Stimulated activated naive CD8-positive, alpha-beta T cell treated with anti-CD3 and anti-CD28 coated beads, Interleukin-15, Interleukin-2, amounts not matched to agents 100 U/mL and 50 U/mL, for 24 hours (primary cell): ENCODE data around the gene C3.

Experiments
- ATAC-seq: fragments of 150-1000 bp; cut with Tn5 transposase; one replicate; pipeline ENCODE4 v1.10.0; 2021
- DNase-seq: peaks from one replicate; pipeline ENCODE4 v3.0.0; 2021

The C3 gene

DNA sequence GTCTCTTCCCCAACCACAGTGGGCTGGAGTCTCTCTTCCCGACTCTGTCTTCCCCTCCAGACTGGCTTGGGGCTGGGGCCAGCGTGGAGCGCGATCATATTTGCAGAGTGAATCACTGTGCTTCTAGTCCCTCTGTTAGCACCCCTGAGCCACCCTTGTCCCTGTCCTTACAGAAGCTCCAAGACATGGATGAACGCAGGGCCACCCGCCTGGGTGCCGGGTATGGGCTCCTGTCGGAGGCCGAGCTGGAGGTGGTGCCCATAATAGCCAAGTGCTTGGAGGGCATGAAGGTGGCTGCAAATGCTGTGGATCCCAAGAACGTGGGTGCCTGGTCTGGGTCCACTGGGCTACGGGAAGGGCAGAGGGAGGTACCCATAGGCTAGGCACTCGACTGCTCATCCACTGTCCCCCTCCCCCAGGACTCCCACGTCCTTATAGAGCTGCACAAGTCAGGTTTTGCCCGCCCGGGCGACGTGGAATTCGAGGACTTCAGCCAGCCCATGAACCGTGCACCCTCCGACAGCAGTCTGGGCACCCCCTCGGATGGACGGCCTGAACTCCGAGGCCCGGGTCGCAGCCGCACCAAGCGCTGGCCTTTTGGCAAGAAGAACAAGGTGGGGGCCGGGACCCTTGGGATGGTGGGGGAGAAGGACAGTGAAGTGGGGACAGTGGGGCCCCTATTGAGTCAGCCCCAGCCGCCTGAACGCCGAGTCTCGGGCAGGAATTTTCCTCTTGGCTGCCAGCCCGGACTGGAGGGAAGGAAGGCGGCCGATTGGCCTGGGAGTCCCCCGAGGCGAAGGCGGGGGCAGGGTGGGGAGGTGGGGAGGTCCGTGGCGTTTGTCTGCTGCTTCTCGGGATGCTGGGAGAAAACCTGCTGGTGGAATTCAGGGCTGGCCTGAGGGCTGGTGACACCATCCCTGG, 24.2 kb upstream of the C3 start:
- DNase-seq, result no peak
- ATAC-seq, result no peak

DNA sequence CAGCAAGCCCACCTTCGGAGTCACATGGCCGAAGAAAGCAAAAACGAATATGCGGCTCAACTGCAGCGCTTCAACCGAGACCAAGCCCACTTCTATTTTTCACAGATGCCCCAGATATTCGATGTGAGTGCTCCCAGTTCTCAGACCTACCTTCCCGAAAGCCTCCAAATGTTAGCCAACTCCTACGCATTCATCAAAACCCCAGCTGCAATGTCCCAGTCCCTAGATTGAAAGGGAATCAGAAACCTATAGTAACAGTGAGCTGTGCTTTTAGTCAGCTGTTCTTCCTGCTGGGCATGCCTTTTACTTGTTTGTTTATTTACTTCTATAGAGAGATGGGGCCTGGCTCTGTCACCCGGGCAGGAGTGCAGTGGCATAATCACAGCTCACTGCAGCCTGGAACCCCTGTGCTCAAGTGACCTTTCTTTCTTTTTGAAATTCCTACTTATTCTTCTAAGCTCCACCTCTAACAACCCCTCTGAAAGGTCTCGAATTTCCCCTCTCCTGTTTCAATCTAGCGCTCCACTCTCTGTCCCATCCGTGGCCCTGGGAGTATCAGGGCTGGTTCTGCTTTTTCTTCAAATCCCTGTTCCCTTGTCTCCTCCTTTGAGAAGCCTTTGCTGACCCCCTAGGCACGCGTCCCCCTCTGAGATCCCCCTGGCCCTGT, 23.4 kb upstream of the C3 start:
- DNase-seq (no peak), ATAC-seq (no peak)

DNA sequence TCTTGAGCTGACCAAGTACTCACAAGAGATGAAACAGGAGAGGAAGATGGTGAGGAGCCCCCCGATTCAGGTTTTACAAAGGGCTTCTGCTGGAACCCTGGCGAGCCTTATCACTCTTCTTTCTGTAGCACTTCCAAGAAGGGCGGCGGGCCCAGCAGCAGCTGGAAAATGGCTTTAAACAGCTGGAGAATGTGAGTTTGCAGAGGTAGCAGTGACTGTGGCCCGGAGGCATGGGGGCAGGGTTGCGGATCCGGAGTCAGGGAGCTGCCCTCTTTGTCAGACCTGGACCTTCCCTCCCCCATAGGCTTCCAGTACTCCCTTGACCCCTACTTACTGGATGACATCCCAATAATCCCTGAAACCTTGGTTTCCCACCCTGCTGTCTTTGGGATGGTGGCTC, 22.6 kb upstream of the C3 start:
- no peak for ATAC-seq
- DNase-seq, result no peak

DNA sequence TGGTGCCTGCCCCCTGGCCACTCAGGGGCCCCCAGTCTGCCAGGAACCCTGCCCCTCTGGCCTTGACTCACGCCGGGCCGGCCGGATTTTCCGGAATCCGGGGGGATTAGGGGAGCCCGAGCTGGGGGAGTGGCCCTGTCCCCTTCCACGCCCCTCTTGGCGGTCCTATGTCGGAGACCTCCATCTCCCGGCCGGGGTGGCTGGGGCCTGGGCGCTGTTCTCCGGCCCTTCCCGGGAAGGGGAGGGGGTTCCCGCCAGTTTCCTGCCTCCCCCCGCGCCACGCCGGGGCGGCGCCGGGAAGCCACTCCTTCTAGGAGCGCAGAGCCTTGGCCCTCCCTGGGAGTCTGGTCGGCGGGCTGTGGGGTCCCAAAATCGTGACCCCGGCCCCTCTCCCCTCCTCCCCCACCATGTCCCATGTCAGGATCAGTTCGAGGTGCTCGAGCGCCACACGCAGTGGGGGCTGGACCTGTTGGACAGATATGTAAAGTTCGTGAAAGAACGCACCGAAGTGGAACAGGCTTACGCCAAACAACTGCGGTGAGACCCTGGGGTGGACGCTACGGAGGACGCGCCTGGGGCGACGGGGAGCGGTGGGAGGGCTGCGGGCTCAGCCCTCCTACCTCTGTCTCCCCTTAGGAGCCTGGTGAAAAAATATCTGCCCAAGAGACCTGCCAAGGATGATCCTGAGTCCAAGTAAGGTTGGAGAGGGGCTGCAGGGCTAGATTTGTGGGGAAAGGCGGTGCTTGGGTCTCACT, 20.3 kb upstream of the C3 start:
- peak; percentile 47 for DNase-seq
- no peak for ATAC-seq

DNA sequence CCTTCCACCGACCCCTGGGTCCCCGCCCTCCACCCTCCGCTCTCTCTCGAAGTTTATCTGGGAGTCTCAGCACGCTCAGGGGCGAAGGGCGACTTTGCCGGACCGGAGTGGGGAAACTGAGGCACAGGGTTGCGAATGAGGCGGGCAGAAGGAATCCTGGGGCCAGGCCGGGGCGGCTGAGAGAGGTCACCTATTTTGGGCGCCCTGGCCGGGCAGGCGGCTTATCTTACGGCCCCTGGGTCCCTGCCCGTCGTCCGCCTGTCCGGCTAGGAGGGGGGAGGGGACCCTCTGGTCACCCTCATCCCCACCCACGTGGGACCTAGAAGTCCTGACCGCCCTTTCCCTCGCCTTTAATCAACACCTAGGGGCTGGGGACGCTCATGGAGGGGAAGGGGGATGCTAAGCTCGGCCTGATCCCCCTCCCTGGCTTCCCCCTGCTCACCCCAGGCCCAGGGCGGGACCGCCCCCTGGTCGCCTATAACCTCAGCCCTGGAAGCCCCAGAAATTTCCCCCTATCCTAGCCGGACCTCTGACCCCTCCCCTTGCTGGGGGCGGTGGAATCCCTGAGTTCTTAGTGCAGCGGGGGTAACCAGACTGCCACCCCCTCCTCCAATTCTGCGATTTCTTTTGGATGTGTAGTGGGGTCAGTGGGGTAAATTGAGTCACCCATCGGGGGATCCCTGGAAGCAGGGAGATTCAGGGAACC, 19.6 kb upstream of the C3 start:
- DNase-seq (peak; percentile 63), ATAC-seq (no peak)

DNA sequence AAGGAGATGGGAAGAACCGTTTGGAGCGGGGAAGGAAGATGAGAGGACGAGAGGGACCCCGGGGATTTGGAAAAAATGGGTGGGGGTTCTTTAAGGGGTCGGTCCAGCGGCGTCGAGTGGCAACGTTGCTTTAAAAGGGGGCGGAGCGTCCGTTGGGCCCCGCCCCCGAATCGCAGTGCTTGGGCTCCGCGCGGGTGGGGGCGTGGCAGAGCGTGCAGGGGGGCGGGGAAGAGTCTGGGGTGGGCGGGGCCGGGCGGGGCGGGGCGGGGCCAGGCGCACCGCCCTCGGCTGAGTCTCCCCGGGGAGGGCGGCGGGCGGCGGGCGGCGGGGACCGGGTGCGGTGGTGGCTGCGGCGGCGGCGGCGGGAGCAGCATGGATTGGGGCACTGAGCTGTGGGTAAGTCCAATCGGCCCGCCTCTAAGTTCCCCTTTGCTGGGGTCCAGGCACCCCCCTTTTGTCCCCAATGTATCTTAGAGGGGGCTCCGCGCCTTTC, 19.0 kb upstream of the C3 start, which contains the start of gene TRIP10:
Gene TRIP10, plus strand, starts transcription at position 291 of the 493 bp plus-strand sequence. Its CDS starts 82 bp downstream, at position 373.
- DNase-seq (peak; percentile 86), ATAC-seq (no peak)

DNA sequence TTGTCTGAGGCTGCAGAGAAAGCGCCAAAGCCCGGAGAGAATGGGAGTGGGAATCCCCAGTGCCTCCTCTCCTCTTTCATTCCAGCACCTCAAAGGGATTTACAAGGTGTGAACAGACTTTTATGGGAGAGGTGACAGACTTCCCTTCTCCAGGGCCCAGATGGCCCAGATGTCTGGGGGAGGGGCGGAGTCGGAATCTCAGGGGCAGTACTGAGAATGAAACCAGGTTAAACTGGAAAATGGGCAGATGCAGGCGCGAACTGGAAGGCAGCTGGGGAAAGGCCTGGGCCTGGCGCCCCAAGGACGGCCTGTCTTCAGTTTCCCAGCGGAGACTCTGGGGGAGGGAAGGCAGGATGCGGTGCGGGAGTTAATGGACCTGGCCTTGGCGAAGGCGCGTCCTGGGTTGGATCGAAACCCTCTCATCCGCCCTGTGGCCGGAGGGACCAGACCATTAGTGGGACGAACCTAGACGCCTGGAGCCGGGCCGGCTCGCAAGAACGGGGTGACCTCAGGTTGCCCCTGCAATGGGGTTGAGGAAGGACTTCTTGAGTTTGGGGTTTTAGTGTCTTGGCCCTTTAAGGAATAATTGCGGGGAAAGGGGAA, 18.4 kb upstream of the C3 start:
- ATAC-seq (no peak), DNase-seq (peak; percentile 39)

DNA sequence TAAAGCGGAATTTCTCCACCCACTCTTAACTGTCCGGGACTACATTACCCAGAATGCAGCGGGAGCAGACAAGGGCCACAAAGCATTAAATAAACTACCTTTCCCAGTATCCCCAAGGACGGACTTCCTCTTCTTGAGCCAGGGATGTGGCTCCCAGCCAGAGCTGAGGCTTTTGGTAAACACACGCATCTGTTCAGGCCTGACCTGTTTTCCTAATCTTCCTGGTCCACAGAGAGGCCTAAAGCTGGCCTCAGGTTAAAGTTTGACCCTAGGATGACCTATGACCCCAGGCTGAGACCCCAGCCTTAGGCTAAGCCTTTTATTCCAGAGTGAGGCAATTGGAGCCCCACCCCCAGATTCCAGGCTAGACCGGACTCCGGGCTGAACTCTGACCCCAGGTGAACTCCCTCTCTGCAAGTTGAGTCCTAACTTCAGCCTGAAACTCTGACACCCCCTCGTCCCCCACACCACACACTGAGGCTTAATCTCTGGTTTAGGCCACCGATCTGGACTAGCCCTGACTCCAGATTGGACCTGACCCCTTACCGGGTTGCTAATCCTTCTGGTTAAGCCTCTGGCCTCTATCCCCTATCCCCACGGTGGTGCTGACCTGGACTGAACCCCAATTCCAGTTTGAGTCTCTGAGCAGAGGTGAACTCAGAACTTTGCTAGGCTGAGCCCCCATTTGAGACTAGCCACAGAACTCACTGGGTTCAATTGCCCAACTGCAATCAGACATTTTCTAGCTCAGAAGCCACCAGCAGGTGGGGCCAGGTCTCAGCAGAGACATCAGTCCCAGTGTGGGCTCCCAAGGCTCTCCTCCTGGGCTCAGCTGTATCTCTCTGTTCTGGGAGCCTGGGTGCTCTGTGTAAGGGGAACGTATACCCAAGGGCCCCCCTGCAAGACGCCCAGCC, 17.7 kb upstream of the C3 start:
- peak; percentile 40 for ATAC-seq
- peak; percentile 83 for DNase-seq

DNA sequence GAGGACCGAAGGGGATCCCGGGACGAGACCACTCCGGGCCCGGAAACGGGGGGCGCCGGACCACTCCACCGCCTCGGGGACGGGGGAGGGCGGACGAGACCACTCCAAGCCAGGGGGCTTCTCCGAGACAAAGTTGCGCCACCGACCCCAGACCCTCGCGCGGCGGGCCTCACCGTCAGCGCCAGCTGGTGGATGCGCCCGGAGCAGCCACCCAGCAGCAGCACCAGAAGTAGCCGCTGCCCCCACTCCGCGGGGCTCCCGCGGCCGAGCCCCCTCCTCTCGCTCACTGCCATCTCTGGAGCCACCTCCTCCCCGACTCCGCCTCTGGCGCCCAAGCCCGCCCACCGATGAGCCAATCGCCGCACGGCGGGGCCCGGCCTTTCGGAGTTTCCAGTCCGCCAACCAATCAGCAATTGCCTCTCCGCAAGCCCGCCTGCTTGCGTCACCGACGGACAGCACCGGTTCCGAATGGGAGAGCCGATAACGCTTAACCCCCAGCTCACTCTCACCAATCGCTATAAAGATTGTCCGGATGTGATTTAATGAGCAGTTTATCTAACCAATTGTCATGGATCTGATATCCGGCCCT, 16.9 kb upstream of the C3 start, which contains the start of gene GPR108:
Gene GPR108, minus strand, starts transcription at position 297 of the 589 bp plus-strand sequence. Its CDS starts 4 bp downstream, at position 293.
- DNase-seq (peak; percentile 99), ATAC-seq (peak; percentile 78)

DNA sequence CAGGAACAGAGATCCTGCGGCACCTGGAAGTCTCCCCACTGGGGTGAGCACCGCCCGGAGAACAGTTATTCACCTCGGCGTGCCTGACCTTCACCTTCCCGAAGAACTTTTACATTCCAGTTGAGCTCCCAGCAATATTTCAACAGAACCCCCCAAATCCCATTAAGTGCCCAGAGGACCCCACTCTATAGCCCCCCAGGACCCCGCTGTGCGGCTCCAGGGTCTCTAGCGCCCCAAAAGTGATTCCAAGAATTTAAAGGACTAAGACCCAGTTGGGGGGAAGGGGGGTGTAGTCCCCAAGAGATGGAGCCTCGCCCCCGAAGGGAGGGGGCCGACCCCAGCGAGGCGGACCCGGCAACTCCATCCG, 16.4 kb upstream of the C3 start:
- DNase-seq (no peak), ATAC-seq (no peak)

DNA sequence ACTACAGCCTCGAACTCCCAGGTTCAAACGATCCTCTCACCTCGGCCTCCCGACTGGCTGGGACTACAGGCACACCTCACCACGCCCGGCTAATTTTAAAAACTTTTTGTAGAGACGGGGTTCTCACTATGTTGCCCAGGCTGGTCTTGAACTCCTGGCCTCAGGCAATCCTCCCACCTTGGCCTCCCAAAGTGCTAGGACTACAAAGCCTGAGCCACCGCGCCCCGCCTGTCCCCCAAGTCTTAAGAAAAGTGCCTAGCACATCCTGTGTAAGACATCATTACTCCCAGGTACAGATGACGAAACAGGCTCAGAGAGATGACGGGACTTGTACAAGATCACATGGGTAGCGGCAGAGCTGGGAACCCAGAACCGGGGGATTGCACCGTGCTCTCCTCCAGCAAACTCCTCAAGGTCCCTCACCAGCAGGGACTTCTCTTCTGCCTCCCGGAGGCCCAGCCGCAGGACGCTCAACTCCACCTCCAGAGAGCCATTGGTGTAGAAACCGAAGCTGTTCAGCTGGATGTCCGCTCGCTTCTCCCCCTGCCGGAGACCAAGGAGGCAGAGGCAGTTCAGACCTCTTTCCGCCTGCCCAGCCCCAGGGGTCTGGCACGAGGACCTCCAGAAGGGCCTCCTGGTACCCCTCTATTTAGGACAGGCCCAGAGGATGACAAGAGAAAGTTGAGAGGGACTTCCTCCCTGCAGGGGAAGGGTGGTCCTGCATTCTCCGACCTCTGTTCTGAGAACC, 15.9 kb upstream of the C3 start:
- peak; percentile 74 for DNase-seq
- peak; percentile 14 for ATAC-seq

DNA sequence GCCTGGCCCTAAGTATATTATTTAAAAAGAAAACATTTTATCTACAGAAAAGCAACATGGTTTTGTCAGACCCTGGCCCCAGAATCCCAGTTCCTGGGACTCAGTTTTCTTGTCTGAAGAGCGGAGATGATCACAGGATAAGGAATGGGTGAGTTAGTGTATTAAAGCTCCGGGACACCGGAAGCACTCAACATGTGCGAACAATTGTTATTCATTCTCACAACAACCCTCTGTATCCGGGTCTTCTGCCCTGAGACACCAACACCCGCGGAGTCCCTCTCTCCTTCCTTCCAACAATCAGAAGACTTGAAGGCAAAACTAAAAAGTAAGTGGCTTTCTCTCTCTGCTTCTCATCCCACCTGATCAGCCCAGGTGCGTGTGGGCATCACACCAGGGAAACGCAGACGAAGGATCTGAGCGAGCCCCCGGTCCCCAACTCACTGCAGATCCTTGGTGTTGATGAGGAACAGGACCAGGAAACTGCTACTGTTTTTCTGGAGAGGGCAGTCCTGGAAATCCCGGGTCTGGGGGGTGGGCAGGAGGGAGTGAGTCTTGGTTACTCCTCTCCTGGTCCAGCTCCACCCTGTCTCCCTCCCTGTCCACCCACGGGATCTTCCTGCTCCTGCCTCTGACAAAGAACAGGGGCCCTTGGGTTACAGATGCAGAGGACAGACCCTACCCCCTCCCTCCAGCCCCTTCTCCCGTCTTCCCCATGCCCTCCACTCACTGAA, 14.9 kb upstream of the C3 start:
- no peak for ATAC-seq
- no peak for DNase-seq

DNA sequence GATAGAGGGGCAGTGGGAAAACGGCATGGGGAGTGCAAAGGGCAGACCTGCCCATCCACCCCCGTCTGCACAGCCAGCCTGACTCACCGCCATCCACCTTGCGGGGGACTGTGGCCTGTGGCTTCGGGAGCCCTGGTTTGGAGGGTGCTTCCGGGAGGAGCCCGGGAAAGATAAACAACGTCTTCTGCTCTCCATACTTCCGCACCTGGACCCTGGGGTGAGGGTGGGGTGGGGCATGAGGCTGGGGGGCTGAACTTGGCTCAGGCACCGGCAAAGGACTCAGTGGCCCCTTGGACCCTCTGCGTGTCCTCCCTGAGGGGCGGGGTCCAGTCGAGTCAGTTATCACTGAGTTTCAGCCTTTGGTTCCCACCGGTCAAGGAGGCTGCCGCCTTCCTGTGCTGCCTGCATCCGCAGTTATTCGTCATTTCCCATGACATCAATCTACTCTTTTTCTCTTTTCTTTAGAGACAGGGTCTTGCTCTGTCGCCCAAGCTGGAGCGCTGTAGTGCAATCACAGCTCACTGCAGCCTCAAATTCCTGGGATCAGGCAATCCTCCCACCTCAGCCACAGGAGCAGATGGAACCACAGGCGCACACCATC, 13.7 kb upstream of the C3 start:
- ATAC-seq (no peak), DNase-seq (no peak)

DNA sequence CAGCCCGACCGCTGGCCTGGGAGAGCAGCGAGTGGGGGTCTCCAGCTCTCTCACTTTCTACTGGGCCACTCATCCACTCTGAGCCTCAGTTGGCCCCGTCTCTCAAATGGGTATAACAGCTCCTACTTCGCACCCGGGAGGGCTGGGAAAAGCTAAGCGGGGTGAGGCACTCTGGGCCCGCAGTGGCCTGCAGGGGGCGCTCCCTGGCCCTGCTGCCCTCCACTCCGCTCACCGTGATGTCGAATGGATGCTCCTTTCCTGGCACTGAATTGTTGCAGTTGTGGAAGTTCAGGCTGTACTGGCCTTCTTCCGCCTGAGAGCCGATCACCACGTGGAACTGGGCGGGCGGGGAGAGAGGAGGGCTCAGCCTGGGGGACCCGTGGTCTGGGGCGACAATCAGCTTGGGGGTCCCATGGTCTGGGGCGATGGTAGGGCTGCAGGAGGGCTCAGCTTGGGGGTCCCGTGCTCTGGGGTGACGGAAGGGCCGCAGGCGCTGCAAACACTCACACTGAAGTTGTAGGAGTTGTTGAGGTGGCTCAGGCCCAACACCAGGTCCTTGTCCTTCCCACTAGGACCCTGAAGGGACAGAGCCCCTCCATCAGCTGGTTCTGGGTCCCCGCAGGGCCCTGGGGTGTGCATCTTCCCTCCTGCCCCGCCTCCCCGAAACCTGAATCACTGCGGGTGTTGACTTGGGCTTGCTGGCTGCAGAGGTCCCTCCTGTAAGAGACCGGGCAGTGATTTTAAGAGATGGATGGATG, 13.1 kb upstream of the C3 start:
- ATAC-seq (no peak), DNase-seq (no peak)

DNA sequence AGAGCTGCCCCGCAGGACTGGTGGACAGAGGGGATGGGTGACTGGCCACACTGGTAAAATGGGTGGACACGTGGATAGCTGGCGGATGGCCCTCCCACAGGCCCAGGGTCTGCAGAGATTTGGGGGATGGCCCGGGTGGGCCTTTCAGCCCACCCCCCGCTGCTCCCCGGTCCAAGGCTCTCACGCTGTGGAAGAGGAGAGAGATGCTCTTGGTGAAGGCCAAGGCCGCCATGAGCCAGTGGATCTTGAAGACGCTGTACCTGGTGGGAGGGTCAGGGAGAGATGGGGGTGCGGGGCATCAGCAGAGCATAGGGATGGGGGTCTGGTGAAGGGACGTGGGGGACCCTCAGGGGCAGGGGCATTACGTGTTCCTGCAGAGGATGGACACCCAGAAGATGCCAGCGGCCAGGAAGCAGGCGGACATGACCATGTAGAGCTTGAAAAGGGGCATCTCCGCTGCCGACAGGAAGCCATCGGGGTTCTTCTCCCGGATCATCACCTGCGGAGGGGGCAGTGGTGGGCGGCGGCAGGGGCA, 12.4 kb upstream of the C3 start:
- no peak for ATAC-seq
- DNase-seq, result no peak

DNA sequence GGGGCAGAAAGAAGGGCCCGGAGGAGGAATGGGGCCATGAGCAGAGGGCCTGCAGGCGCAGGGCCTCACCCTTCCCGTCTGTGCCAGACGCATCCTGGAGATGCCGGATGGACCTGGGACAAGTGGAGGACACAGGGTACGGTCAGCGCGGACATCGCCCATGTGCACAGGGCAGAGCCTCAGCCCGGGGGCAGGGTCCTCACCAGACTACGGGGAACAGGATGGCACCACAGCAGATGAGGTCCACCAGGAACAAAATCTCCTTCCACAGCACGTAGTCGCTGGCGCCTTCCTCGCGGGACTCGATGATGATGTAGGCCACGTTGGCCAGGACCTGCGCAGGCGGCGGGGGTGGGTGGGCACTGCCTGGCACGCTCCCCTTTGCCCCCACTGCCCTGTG, 11.4 kb upstream of the C3 start:
- ATAC-seq (no peak), DNase-seq (no peak)
